HG03469 (cell line): Measurements from ENCODE around the gene CYP2E1.
"Not testable (repeated sequence)": the region's sequence is repeated elsewhere in the genome, so short reads cannot be mapped to it uniquely, and the experiment has no call there.

Experiments
- ATAC-seq: cut with Tn5 transposase; IDR thresholded peaks from one replicate; pipeline ENCODE4 v1.9.1; 2021; ENCODE audit warnings: mild to moderate bottlenecking, moderate library complexity, moderate number of reproducible peaks; ENCODE audit not compliant: unreplicated experiment

Gene CYP2E1

GRCh38 chr10:133568831-133569527 lies 41.8 kb downstream of the CYP2E1 start:
- not testable (repeated sequence) for ATAC-seq

GRCh38 chr10:133569801-133570200 lies 42.6 kb downstream of the CYP2E1 start:
- not testable (repeated sequence) for ATAC-seq

- not testable (repeated sequence) for ATAC-seq
These were observed 44.9 kb downstream of the CYP2E1 start for GRCh38 chr10:133572055-133572454.

GRCh38 chr10:133573460-133573859 lies 46.3 kb downstream of the CYP2E1 start:
- ATAC-seq = not testable (repeated sequence)

- not testable (repeated sequence) for ATAC-seq
These were observed 49.9 kb downstream of the CYP2E1 start for GRCh38 chr10:133577037-133577436.
